Limb (tissue), 2 donors: ENCODE measurements around the gene EEF1AKMT3.
"Not testable (repeated sequence)": the region's sequence is repeated elsewhere in the genome, so short reads cannot be mapped to it uniquely, and the experiment has no call there.

ENCODE experiments used
- DNase-seq, 2 donors: peaks; one replicate each; pipeline ENCODE4 v3.0.0-alpha.2; 2016; ENCODE audit errors: extremely low spot score in 2 of 2

EEF1AKMT3 gene

GRCh38 chr12:57764662-57765002 lies 7.8 kb upstream of the EEF1AKMT3 start:
- DNase-seq: no peak

- DNase-seq: no peak
Measured at GRCh38 chr12:57765003-57765697, 7.3 kb upstream of the EEF1AKMT3 start.

GRCh38 chr12:57765698-57766463 lies 6.5 kb upstream of the EEF1AKMT3 start:
- no peak for DNase-seq

- DNase-seq: no peak
Measured at GRCh38 chr12:57766464-57767304, 5.7 kb upstream of the EEF1AKMT3 start, which contains the start of gene CYP27B1. Gene CYP27B1 (minus strand): TSS chr12:57767078. CDS start chr12:57767041, 37 bp downstream.

- DNase-seq: no peak
Measured at GRCh38 chr12:57767305-57767698, 5.1 kb upstream of the EEF1AKMT3 start.

GRCh38 chr12:57767876-57768275 lies 4.5 kb upstream of the EEF1AKMT3 start:
- DNase-seq: no peak

- DNase-seq: no peak
Measured at GRCh38 chr12:57769594-57769993, 2.8 kb upstream of the EEF1AKMT3 start.

- no peak for DNase-seq
Measured at GRCh38 chr12:57770734-57771133, 1.7 kb upstream of the EEF1AKMT3 start.

- DNase-seq: peak in 1 of 2 donors; percentile 95
Measured at GRCh38 chr12:57771236-57771872, 1.1 kb upstream of the EEF1AKMT3 start.

- peak; percentile 95 to 97 for DNase-seq
Measured at GRCh38 chr12:57771873-57772428, 463 bp upstream of the EEF1AKMT3 start, which contains the start of gene METTL1. Gene METTL1 (minus strand): TSS chr12:57772105. CDS start chr12:57772083, 22 bp downstream.

GRCh38 chr12:57774634-57775033 lies 2.2 kb downstream of the EEF1AKMT3 start:
- not testable (repeated sequence) for DNase-seq

- DNase-seq: no peak
Measured at GRCh38 chr12:57775044-57775443, 2.6 kb downstream of the EEF1AKMT3 start.

- no peak for DNase-seq
Measured at GRCh38 chr12:57775563-57776246, 3.3 kb downstream of the EEF1AKMT3 start.

GRCh38 chr12:57776247-57776587 lies 3.8 kb downstream of the EEF1AKMT3 start:
- no peak for DNase-seq

GRCh38 chr12:57777367-57777766 lies 5.0 kb downstream of the EEF1AKMT3 start:
- no peak for DNase-seq

GRCh38 chr12:57777911-57778310 lies 5.5 kb downstream of the EEF1AKMT3 start:
- no peak for DNase-seq

GRCh38 chr12:57779736-57780135 lies 7.3 kb downstream of the EEF1AKMT3 start:
- DNase-seq: no peak

- DNase-seq: no peak
Measured at GRCh38 chr12:57780284-57780897, 8.0 kb downstream of the EEF1AKMT3 start.

GRCh38 chr12:57781244-57781643 lies 8.8 kb downstream of the EEF1AKMT3 start:
- no peak for DNase-seq

- no peak for DNase-seq
Measured at GRCh38 chr12:57781801-57782200, 9.4 kb downstream of the EEF1AKMT3 start.
